Progenitor cell of endocrine pancreas (in vitro differentiated cells): ENCODE data around the gene FRK. TPM values are rescaled to one million over a fixed set of nuclear protein-coding genes. Genes with fewer than 3 reads are reported as not detected.
"Not testable (repeated sequence)": the region's sequence is repeated elsewhere in the genome, so short reads cannot be mapped to it uniquely, and the experiment has no call there.

ENCODE experiments used
- DNase-seq: peaks from one replicate; pipeline ENCODE4 v3.0.0; 2021; ENCODE audit warnings: low spot score; ENCODE audit not compliant: unreplicated experiment
- H3K27ac Mint-ChIP-seq: 2 replicates; pipeline ENCODE4 v1.8.0; 2021; ENCODE audit warnings: mild to moderate bottlenecking, moderate library complexity, mixed read lengths
- H3K27me3 Mint-ChIP-seq: 2 replicates; pipeline ENCODE4 v1.8.0; 2021; ENCODE audit warnings: mixed read lengths
- H3K36me3 Mint-ChIP-seq: 2 replicates; pipeline ENCODE4 v1.8.0; 2022; ENCODE audit warnings: mixed read lengths; ENCODE audit not compliant: insufficient read depth
- H3K4me1 Mint-ChIP-seq: 2 replicates; pipeline ENCODE4 v1.8.0; 2021; ENCODE audit warnings: low read depth, mixed read lengths
- H3K4me3 Mint-ChIP-seq: 2 replicates; pipeline ENCODE4 v1.8.0; 2021; ENCODE audit warnings: low read depth, mild to moderate bottlenecking, moderate library complexity, mixed read lengths
- H3K9me3 Mint-ChIP-seq: 2 replicates; pipeline ENCODE4 v1.8.0; 2021; ENCODE audit warnings: low read depth, mixed read lengths
- total RNA-seq: library from RNA; stranded (reverse); gene quantifications from 2 replicates; pipeline ENCODE4 v1.2.1, GENCODE V29; 2021
- TF ChIP-seq, protein P1 (sequence below): fragments of 200-600 bp; sonication (generic); IDR thresholded peaks from one replicate; pipeline ENCODE4 v1.5.0; 2021; ENCODE audit warnings: antibody characterized with exemption, mild to moderate bottlenecking; ENCODE audit not compliant: unreplicated experiment

The FRK gene
- total RNA-seq, 1 donor from 2014 or later, result 8.6 TPM

GRCh38 chr6:115934829-115935228 lies 125.9 kb downstream of the FRK start:
- Mint-ChIP-seq H3K27ac (no peak overlapping the region), H3K4me1 (peaks cover 4% of the 10 kb centered on the region), H3K27me3 (no peaks in the 10 kb centered on the region), H3K36me3 (peaks cover 32% of the 10 kb centered on the region), H3K4me3 (no peak overlapping the region), H3K9me3 (peaks cover 5% of the 10 kb centered on the region)
- no peak for DNase-seq
- TF ChIP-seq, protein P1, sequence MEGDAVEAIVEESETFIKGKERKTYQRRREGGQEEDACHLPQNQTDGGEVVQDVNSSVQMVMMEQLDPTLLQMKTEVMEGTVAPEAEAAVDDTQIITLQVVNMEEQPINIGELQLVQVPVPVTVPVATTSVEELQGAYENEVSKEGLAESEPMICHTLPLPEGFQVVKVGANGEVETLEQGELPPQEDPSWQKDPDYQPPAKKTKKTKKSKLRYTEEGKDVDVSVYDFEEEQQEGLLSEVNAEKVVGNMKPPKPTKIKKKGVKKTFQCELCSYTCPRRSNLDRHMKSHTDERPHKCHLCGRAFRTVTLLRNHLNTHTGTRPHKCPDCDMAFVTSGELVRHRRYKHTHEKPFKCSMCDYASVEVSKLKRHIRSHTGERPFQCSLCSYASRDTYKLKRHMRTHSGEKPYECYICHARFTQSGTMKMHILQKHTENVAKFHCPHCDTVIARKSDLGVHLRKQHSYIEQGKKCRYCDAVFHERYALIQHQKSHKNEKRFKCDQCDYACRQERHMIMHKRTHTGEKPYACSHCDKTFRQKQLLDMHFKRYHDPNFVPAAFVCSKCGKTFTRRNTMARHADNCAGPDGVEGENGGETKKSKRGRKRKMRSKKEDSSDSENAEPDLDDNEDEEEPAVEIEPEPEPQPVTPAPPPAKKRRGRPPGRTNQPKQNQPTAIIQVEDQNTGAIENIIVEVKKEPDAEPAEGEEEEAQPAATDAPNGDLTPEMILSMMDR, result no peak

DNA sequence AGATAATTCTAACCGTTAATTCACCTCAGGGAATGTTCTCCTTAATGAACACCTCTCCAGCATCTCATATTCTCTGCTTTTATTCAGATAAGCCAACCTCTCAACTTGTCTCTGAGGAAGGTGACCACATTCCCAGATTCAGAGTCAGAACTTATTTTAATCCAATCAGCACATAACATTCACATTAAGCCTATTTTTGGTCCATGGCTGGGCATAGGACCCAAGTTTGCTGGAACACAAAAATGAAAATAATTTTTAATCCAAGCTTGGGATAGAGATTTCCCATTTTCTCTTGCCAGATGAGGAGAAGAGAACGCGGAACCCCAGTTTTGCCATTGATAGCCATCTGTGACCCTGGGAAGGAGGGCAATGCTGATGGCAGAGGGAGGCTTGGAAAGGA lies 126.5 kb downstream of the FRK start:
- Mint-ChIP-seq H3K36me3 (peaks cover 26% of the 10 kb centered on the region), H3K27ac (no peak overlapping the region), H3K27me3 (no peaks in the 10 kb centered on the region), H3K9me3 (peaks cover 1% of the 10 kb centered on the region), H3K4me1 (peaks cover 4% of the 10 kb centered on the region), H3K4me3 (no peak overlapping the region)
- TF ChIP-seq, protein P1, result no peak
- no peak for DNase-seq

DNA sequence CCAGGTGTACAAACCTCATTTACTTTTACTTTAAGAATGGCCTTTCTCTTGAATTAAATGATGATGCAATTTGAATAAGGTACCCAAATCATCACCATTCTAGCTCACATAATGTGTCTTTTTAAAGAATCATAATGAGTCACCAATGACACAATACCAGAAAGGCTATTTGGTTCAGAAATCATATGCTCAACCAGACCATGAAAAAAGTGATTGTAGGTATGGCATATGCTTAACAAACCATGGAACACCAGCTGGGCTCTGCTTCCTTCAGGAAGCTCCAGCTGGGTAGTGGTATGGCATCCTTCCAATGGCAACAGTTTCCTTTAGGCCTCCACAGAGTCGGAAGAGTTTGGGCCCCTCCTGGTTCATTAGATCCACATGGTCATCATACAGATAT lies 128.2 kb downstream of the FRK start:
- TF ChIP-seq, protein P1, result no peak
- peaks cover 8% of the 10 kb centered on the region for H3K9me3 Mint-ChIP-seq
- no peak overlapping the region for H3K27ac Mint-ChIP-seq
- peaks cover 12% of the 10 kb centered on the region for H3K36me3 Mint-ChIP-seq
- no peak for DNase-seq
- no peaks in the 10 kb centered on the region for H3K27me3 Mint-ChIP-seq
- peaks cover 3% of the 10 kb centered on the region for H3K4me1 Mint-ChIP-seq
- no peak overlapping the region for H3K4me3 Mint-ChIP-seq

GRCh38 chr6:115928000-115928399 lies 132.7 kb downstream of the FRK start:
- not testable (repeated sequence) for H3K9me3 Mint-ChIP-seq, DNase-seq, H3K27me3 Mint-ChIP-seq, H3K36me3 Mint-ChIP-seq, H3K4me1 Mint-ChIP-seq, H3K27ac Mint-ChIP-seq, H3K4me3 Mint-ChIP-seq

GRCh38 chr6:115922971-115923370 lies 137.7 kb downstream of the FRK start:
- Mint-ChIP-seq H3K9me3 (no peaks in the 10 kb centered on the region), H3K27ac (no peak overlapping the region), H3K27me3 (no peaks in the 10 kb centered on the region), H3K36me3 (no peaks in the 10 kb centered on the region), H3K4me3 (no peak overlapping the region), H3K4me1 (peaks cover 4% of the 10 kb centered on the region)
- TF ChIP-seq, protein P1, result no peak
- DNase-seq, result no peak

DNA sequence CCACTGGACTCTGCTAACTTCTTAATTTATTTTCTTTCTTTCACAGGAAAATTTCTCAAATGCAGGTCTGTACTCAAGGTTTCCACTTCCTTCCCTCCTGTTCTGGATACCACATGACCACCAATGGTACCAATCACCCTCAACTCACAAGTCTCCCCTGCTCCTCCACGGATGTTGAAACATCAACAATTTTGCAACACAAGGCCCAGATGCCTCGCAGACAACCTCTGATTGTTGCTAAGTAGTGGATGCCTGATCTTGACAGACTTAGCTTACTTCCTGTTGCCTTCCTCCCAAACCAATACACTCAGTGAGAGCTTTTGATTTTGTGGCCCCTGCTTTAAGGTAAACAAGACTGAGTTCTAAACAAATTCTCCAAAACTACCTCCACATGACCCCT lies 146.6 kb downstream of the FRK start:
- no peak overlapping the region for H3K27ac Mint-ChIP-seq
- no peak overlapping the region for H3K4me3 Mint-ChIP-seq
- no peaks in the 10 kb centered on the region for H3K36me3 Mint-ChIP-seq
- TF ChIP-seq, protein P1, result no peak
- H3K27me3 Mint-ChIP-seq, result no peaks in the 10 kb centered on the region
- H3K4me1 Mint-ChIP-seq, result peaks cover 15% of the 10 kb centered on the region
- no peak for DNase-seq
- H3K9me3 Mint-ChIP-seq, result peaks cover 3% of the 10 kb centered on the region
